OCI-LY3 (cell line): Measurements from ENCODE around the gene EIPR1.

Source experiments
- H2AFZ ChIP-seq: fragments of 200-600, 300-600 bp; shearing (Covaris generic); 2 replicates; pipeline ENCODE4 v1.6.0; 2014; ENCODE audit warnings: antibody characterized with exemption, low read depth, low read length
- H3K27ac ChIP-seq: fragments of 200-600, 300-600 bp; sonication (generic); 2 replicates; pipeline ENCODE4 v1.5.1; 2014; ENCODE audit warnings: mild to moderate bottlenecking, low read length, moderate library complexity, mixed read lengths
- H3K27me3 ChIP-seq: fragments of 200-600, 300-600 bp; sonication (generic); 2 replicates; pipeline ENCODE4 v1.6.1; 2014; ENCODE audit warnings: low read depth, low read length, mixed read lengths
- H3K36me3 ChIP-seq: fragments of 200-600, 300-600 bp; sonication (generic); replicated peaks from 2 replicates; pipeline ENCODE3; 2014; ENCODE audit warnings: low read depth, low read length, mixed read lengths
- H3K4me1 ChIP-seq: fragments of 300-600, 200-600 bp; sonication (generic); 2 replicates; pipeline ENCODE4 v1.6.1; 2014; ENCODE audit warnings: low read length, mixed read lengths
- H3K4me2 ChIP-seq: fragments of 200-600, 300-600 bp; sonication (generic); 2 replicates; pipeline ENCODE4 v1.6.1; 2014; ENCODE audit warnings: low read length, mixed read lengths
- H3K4me3 ChIP-seq: fragments of 300-600, 200-600 bp; sonication (generic); 2 replicates; pipeline ENCODE4 v1.5.1; 2014; ENCODE audit warnings: antibody characterized with exemption, mild to moderate bottlenecking, low read length, moderate library complexity
- H3K79me2 ChIP-seq: fragments of 300-600, 200-600 bp; shearing (Covaris generic); 2 replicates; pipeline ENCODE4 v1.6.1; 2014; ENCODE audit warnings: mild to moderate bottlenecking, low read length, mixed read lengths
- H3K9ac ChIP-seq: fragments of 300-600, 200-600 bp; shearing (Covaris generic); 2 replicates; pipeline ENCODE4 v1.6.0; 2014; ENCODE audit warnings: mild to moderate bottlenecking, low read length, moderate library complexity
- H3K9me3 ChIP-seq: fragments of 200-600, 300-600 bp; shearing (Covaris generic); 2 replicates; pipeline ENCODE4 v1.6.1; 2014; ENCODE audit warnings: low read length, mixed read lengths; ENCODE audit not compliant: insufficient read depth
- H4K20me1 ChIP-seq: fragments of 200-600, 300-600 bp; sonication (generic); 2 replicates; pipeline ENCODE4 v1.6.1; 2016; ENCODE audit warnings: low read length, mixed read lengths; ENCODE audit not compliant: insufficient read depth
- EZH2phosphoT487 ChIP-seq: fragments of 200-600 bp; shearing (Covaris generic); IDR thresholded peaks from 2 replicates; pipeline ENCODE4 v1.6.1; 2018; ENCODE audit warnings: antibody characterized with exemption, mixed run types, low read depth
- TF ChIP-seq, protein P1 (sequence below): fragments of 200-600, 300-600 bp; sonication (generic); IDR thresholded peaks from 2 replicates; pipeline ENCODE4 v1.5.1; 2014; ENCODE audit warnings: antibody characterized with exemption, low read length, low read depth

EIPR1 gene

DNA sequence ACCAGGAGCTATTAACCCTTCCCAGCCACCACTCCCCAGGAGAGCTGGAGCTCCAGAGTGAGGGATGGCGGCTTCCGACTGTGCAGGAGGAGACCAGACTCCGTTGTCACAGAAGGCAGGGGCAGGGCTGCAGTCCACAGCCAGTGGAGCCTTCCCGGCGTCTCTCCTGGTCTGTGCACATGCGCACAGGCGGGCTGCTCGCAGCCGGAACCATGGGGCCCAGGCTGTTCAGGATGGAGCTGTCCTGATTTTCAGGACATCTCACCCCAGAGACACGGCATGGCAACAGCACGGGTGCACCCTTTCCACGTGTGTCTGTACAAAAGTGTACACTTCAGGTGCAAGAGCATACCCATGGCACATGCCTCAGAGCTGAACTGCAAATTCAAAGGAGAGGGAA, 28.9 kb downstream of the EIPR1 start:
- H3K4me3 ChIP-seq = no peak overlapping the region
- TF ChIP-seq EZH2phosphoT487 = no peak
- TF ChIP-seq, protein P1, sequence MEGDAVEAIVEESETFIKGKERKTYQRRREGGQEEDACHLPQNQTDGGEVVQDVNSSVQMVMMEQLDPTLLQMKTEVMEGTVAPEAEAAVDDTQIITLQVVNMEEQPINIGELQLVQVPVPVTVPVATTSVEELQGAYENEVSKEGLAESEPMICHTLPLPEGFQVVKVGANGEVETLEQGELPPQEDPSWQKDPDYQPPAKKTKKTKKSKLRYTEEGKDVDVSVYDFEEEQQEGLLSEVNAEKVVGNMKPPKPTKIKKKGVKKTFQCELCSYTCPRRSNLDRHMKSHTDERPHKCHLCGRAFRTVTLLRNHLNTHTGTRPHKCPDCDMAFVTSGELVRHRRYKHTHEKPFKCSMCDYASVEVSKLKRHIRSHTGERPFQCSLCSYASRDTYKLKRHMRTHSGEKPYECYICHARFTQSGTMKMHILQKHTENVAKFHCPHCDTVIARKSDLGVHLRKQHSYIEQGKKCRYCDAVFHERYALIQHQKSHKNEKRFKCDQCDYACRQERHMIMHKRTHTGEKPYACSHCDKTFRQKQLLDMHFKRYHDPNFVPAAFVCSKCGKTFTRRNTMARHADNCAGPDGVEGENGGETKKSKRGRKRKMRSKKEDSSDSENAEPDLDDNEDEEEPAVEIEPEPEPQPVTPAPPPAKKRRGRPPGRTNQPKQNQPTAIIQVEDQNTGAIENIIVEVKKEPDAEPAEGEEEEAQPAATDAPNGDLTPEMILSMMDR = no peak
- no peak overlapping the region for H3K4me2 ChIP-seq
- no peaks in the 10 kb centered on the region for H4K20me1 ChIP-seq
- H3K36me3 ChIP-seq = peaks cover 37% of the 10 kb centered on the region
- H3K9ac ChIP-seq = no peak overlapping the region
- H3K27ac ChIP-seq = no peak overlapping the region
- no peaks in the 10 kb centered on the region; the same call in 1 of the 2 replicates for H3K79me2 ChIP-seq
- peaks cover 4% of the 10 kb centered on the region; the same call in 1 of the 2 replicates for H3K9me3 ChIP-seq
- H2AFZ ChIP-seq = no peak overlapping the region
- no peaks in the 10 kb centered on the region for H3K27me3 ChIP-seq
- H3K4me1 ChIP-seq = no peaks in the 10 kb centered on the region

DNA sequence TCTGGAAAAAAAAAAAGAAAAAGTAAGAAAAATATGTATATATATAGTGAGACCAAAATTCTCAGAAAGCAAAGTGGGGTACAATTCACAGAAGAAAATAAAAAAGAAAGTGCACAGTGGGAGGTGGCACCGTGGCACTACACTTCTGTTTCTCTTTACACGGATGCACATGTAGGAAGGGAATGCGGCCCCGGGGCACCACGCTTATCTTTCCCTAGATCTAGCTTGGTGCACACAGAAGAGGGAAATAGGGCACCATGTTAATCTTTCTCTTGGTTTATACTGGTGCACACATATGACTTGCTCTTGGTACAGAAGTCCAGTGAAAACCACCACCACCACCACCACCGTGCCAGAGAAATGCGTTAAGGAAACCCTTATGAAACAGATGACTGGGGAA, 32.0 kb downstream of the EIPR1 start:
- H2AFZ ChIP-seq = no peak overlapping the region
- peaks cover 4% of the 10 kb centered on the region; the same call in 1 of the 2 replicates for H3K9me3 ChIP-seq
- H3K4me1 ChIP-seq = no peaks in the 10 kb centered on the region
- H3K27me3 ChIP-seq = no peaks in the 10 kb centered on the region
- no peak overlapping the region for H3K4me3 ChIP-seq
- TF ChIP-seq, protein P1 = no peak
- TF ChIP-seq EZH2phosphoT487 = no peak
- peaks cover 15% of the 10 kb centered on the region for H3K36me3 ChIP-seq
- no peak overlapping the region for H3K9ac ChIP-seq
- H3K27ac ChIP-seq = no peak overlapping the region
- no peaks in the 10 kb centered on the region for H4K20me1 ChIP-seq
- H3K79me2 ChIP-seq = no peaks in the 10 kb centered on the region; the same call in 1 of the 2 replicates
- H3K4me2 ChIP-seq = no peak overlapping the region

DNA sequence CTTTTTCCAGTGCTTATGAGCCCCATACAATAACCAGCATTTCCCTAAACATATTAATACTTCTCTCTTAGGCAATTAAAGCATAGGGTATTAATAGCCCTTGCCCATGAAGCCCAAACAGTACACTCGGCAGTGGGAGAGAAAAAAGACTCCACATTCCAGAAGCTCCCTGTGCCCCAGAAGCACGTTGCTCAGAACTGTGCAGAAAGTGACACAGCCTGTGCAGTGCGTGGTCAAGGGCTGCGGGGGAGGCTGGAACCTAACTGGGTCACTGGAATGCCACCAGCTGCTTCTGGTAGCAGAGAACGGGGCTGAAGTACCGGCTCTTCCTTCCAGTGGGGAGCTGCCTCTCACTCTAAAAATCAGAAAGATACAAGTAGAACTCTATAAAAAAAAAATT, 32.7 kb downstream of the EIPR1 start:
- H3K79me2 ChIP-seq = no peaks in the 10 kb centered on the region; the same call in 1 of the 2 replicates
- H3K4me1 ChIP-seq = no peaks in the 10 kb centered on the region
- no peak overlapping the region for H2AFZ ChIP-seq
- H3K9ac ChIP-seq = no peak overlapping the region
- H4K20me1 ChIP-seq = no peaks in the 10 kb centered on the region
- H3K4me2 ChIP-seq = no peak overlapping the region
- H3K4me3 ChIP-seq = no peak overlapping the region
- H3K9me3 ChIP-seq = no peaks in the 10 kb centered on the region
- TF ChIP-seq EZH2phosphoT487 = no peak
- TF ChIP-seq, protein P1 = no peak
- H3K27me3 ChIP-seq = no peaks in the 10 kb centered on the region
- H3K27ac ChIP-seq = no peak overlapping the region
- peaks cover 9% of the 10 kb centered on the region for H3K36me3 ChIP-seq

DNA sequence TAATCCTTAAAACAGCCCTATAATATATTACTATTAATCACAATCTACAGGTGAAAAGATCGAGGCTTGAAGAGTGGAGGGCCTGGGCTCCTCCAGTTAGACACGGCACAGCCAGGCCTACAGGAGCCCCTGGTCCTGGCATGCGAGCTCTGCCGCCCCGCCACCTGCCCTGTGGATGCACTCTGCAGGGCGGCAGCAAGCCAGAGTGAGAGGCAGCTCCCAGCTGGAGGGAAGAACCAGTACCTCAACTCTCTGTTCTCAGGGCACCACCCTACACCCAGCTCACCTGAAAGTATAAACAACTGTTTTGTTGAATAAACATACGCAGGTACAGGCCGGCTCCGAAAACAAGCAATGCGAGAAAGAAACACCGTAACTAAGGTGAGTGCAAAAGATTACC, 34.6 kb downstream of the EIPR1 start:
- TF ChIP-seq EZH2phosphoT487 = no peak
- TF ChIP-seq, protein P1 = no peak
- Histone ChIP-seq H3K4me2 (no peak overlapping the region), H3K79me2 (no peaks in the 10 kb centered on the region), H3K9ac (no peak overlapping the region), H3K4me1 (no peaks in the 10 kb centered on the region), H3K27ac (no peak overlapping the region), H2AFZ (no peak overlapping the region), H3K4me3 (no peak overlapping the region), H3K36me3 (peaks cover 5% of the 10 kb centered on the region), H3K27me3 (no peaks in the 10 kb centered on the region), H3K9me3 (no peaks in the 10 kb centered on the region), H4K20me1 (no peaks in the 10 kb centered on the region)
